Measurements from ENCODE around the gene KIF21B.
"Not testable (repeated sequence)": the region's sequence is repeated elsewhere in the genome, so short reads cannot be mapped to it uniquely, and the experiment has no call there.

Gene KIF21B

GRCh38 chr1:200949626-200950025 lies 73.9 kb downstream of the KIF21B start:
- no peak overlapping the region for H3K9ac ChIP-seq (ENCODE audit: low read length)
- no peaks in the 10 kb centered on the region for H3K4me1 ChIP-seq (ENCODE audit: low read length)
- H3K4me2 ChIP-seq (ENCODE audit: low read length): no peak overlapping the region
- H3K36me3 ChIP-seq (replicated peaks; ENCODE audit: low read depth, low read length): no peaks in the 10 kb centered on the region
- peaks cover 27% of the 10 kb centered on the region for H3K27me3 ChIP-seq (ENCODE audit: low read depth, low read length)
- TF ChIP-seq EZH2phosphoT487 (IDR thresholded peaks at IDR 0.05; ENCODE audit: low read depth): no peak
- TF ChIP-seq, protein P1, sequence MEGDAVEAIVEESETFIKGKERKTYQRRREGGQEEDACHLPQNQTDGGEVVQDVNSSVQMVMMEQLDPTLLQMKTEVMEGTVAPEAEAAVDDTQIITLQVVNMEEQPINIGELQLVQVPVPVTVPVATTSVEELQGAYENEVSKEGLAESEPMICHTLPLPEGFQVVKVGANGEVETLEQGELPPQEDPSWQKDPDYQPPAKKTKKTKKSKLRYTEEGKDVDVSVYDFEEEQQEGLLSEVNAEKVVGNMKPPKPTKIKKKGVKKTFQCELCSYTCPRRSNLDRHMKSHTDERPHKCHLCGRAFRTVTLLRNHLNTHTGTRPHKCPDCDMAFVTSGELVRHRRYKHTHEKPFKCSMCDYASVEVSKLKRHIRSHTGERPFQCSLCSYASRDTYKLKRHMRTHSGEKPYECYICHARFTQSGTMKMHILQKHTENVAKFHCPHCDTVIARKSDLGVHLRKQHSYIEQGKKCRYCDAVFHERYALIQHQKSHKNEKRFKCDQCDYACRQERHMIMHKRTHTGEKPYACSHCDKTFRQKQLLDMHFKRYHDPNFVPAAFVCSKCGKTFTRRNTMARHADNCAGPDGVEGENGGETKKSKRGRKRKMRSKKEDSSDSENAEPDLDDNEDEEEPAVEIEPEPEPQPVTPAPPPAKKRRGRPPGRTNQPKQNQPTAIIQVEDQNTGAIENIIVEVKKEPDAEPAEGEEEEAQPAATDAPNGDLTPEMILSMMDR (IDR thresholded peaks at IDR 0.05; ENCODE audit: low read depth, low read length): no peak
- H2AFZ ChIP-seq (ENCODE audit: low read depth, low read length): no peak overlapping the region
- no peaks in the 10 kb centered on the region for H4K20me1 ChIP-seq (ENCODE audit: insufficient read depth, low read length)
- H3K9me3 ChIP-seq (ENCODE audit: insufficient read depth, low read length): no peaks in the 10 kb centered on the region
- no peak overlapping the region for H3K4me3 ChIP-seq (ENCODE audit: low read length)
- H3K79me2 ChIP-seq (ENCODE audit: low read length): no peaks in the 10 kb centered on the region
- H3K27ac ChIP-seq (ENCODE audit: low read length): no peak overlapping the region

DNA sequence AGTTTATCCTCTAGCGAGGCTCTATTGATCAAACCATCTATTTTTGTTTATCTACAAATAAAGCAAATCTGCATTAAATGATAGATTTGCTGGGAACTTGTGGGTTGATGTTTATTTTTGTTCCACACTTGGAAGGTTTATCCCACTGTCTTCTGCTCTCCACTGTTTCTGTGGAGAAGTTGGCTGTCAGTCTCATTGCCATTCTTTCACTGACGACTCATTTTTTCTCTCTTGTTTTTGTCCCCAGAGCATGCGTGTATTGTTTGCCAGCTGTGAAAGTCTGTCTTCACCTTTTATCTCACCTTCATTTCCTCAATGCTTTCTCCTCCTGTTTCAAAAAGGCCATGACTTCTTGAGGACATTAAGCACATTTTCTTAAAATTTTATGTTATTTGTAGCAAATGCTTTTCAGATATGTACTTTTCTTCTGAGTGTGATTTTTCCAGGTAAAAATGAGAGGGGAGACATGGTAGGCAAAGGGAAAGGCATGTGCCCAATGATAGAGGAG lies 76.4 kb downstream of the KIF21B start:
- Histone ChIP-seq H3K9ac (ENCODE audit: low read length) (no peak overlapping the region), H3K79me2 (ENCODE audit: low read length) (no peaks in the 10 kb centered on the region), H3K4me3 (ENCODE audit: low read length) (no peak overlapping the region), H3K36me3 (replicated peaks; ENCODE audit: low read depth, low read length) (no peaks in the 10 kb centered on the region), H2AFZ (ENCODE audit: low read depth, low read length) (no peak overlapping the region), H3K4me2 (ENCODE audit: low read length) (no peak overlapping the region), H3K4me1 (ENCODE audit: low read length) (no peaks in the 10 kb centered on the region), H3K9me3 (ENCODE audit: insufficient read depth, low read length) (no peaks in the 10 kb centered on the region), H4K20me1 (ENCODE audit: insufficient read depth, low read length) (no peaks in the 10 kb centered on the region), H3K27me3 (ENCODE audit: low read depth, low read length) (peaks cover 12% of the 10 kb centered on the region), H3K27ac (ENCODE audit: low read length) (no peak overlapping the region)
- TF ChIP-seq, protein P1 (IDR thresholded peaks at IDR 0.05; ENCODE audit: low read depth, low read length): no peak
- TF ChIP-seq EZH2phosphoT487 (IDR thresholded peaks at IDR 0.05; ENCODE audit: low read depth): no peak

DNA sequence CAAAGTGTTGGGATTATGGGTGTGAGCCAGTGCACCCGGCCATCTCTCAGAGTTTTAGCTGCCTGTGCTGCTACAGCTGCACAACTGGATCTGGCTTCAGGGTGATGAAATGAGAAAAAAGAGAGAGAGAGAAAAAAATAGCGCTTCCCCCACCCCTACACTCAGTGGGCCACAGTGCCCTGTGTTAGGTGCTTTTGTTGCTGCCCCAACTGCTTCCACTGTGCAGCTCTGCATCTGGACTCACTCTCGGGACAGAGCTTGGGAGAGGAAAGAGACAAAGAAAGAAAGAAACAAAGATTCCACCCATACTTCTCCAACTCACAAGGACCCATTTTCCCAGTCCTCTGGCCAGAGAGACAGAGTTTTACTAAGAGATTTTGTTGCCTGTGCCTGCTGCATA lies 78.4 kb downstream of the KIF21B start:
- TF ChIP-seq, protein P1 (IDR thresholded peaks at IDR 0.05; ENCODE audit: low read depth, low read length): no peak
- TF ChIP-seq EZH2phosphoT487 (IDR thresholded peaks at IDR 0.05; ENCODE audit: low read depth): no peak
- no peaks in the 10 kb centered on the region for H3K79me2 ChIP-seq (ENCODE audit: low read length)
- no peak overlapping the region for H3K27ac ChIP-seq (ENCODE audit: low read length)
- H3K36me3 ChIP-seq (replicated peaks; ENCODE audit: low read depth, low read length): no peaks in the 10 kb centered on the region
- H3K27me3 ChIP-seq (ENCODE audit: low read depth, low read length): peaks cover 13% of the 10 kb centered on the region
- no peaks in the 10 kb centered on the region for H3K9me3 ChIP-seq (ENCODE audit: insufficient read depth, low read length)
- H3K4me2 ChIP-seq (ENCODE audit: low read length): no peak overlapping the region
- no peak overlapping the region for H3K9ac ChIP-seq (ENCODE audit: low read length)
- no peaks in the 10 kb centered on the region for H4K20me1 ChIP-seq (ENCODE audit: insufficient read depth, low read length)
- no peaks in the 10 kb centered on the region for H3K4me1 ChIP-seq (ENCODE audit: low read length)
- no peak overlapping the region for H2AFZ ChIP-seq (ENCODE audit: low read depth, low read length)
- no peak overlapping the region for H3K4me3 ChIP-seq (ENCODE audit: low read length)

DNA sequence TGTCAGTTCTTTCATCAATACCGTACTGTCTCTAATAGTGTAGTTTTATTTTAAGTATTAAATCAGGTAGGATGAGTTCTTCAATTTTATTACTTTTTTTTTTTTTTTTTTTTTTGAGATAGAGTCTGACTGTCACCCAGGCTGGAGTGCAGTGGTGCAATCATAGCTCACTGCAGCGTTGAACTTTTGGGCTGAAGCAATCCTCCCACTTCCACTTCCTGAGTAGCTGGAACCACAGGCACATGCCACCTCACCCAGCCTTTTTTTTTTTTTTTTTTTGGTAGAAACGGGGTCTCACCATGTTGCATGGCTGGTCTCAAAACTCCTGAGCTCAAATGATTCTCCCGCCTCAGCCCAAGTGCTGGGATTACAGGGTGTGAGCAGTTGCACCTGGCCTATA lies 84.6 kb downstream of the KIF21B start:
- H3K9me3 ChIP-seq (ENCODE audit: insufficient read depth, low read length): no peaks in the 10 kb centered on the region
- no peak overlapping the region for H3K4me3 ChIP-seq (ENCODE audit: low read length)
- TF ChIP-seq, protein P1 (IDR thresholded peaks at IDR 0.05; ENCODE audit: low read depth, low read length): no peak
- TF ChIP-seq EZH2phosphoT487 (IDR thresholded peaks at IDR 0.05; ENCODE audit: low read depth): no peak

DNA sequence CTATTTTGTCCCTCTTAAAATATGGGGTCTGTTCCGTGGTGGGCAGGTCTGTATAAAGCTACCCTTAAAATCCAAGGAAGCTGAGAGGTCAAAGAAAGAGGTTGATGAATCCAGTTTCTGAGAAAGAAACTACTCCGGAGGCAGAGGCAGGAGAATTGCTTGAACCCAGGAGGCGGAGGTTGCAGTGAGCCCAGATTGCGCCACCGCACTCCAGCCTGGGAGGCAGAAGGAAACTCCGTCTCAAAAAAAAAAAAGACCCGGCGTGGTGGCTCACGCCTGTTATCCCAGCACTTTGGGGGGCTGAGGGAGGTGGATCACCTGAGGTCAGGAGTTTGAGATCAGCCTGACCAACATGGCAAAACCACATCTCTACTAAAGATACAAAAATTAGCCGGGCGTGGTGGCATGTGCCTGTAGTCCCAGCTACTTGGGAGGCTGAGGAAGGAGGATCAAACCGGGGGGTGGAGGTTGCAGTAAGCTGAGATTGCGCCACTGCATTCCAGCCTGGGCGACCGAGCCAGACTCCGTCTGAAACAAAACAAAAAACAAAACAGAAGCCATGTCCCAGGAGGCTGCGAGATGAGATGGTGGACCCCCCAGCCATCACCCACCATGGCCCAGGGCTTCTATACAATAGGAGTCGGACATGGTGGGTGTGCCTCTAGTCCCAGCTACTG lies 88.1 kb downstream of the KIF21B start:
- H4K20me1 ChIP-seq (ENCODE audit: insufficient read depth, low read length); H3K9me3 ChIP-seq (ENCODE audit: insufficient read depth, low read length); H3K79me2 ChIP-seq (ENCODE audit: low read length); H3K4me3 ChIP-seq (ENCODE audit: low read length); H3K36me3 ChIP-seq (replicated peaks; ENCODE audit: low read depth, low read length); H3K4me1 ChIP-seq (ENCODE audit: low read length); H3K27ac ChIP-seq (ENCODE audit: low read length); H2AFZ ChIP-seq (ENCODE audit: low read depth, low read length); H3K4me2 ChIP-seq (ENCODE audit: low read length); H3K9ac ChIP-seq (ENCODE audit: low read length): not testable (repeated sequence)
- peaks cover 28% of the 10 kb centered on the region for H3K27me3 ChIP-seq (ENCODE audit: low read depth, low read length)

More for the DNA sequence above, 84.6 kb downstream of the KIF21B start:
- 0 out of 2 replicates have a peak, but pooled peaks cover 10% of the 10 kb centered on the region for H3K27me3 ChIP-seq (ENCODE audit: low read depth, low read length)
- no peak overlapping the region for H3K4me2 ChIP-seq (ENCODE audit: low read length)
- no peaks in the 10 kb centered on the region for H3K4me1 ChIP-seq (ENCODE audit: low read length)
- H3K36me3 ChIP-seq (replicated peaks; ENCODE audit: low read depth, low read length): no peaks in the 10 kb centered on the region
- H3K9ac ChIP-seq (ENCODE audit: low read length): no peak overlapping the region
- H3K27ac ChIP-seq (ENCODE audit: low read length): no peak overlapping the region
- H3K79me2 ChIP-seq (ENCODE audit: low read length): no peaks in the 10 kb centered on the region
- no peak overlapping the region for H2AFZ ChIP-seq (ENCODE audit: low read depth, low read length)
- no peaks in the 10 kb centered on the region for H4K20me1 ChIP-seq (ENCODE audit: insufficient read depth, low read length)

Measured in OCI-LY3 (cell line).